SK-N-SH (cell line): ENCODE measurements around the gene UTP4. TPM values are rescaled to one million over a fixed set of nuclear protein-coding genes. Genes with fewer than 3 reads are reported as not detected.

Source experiments
- CTCF ChIA-PET: fragments of 300-600, 350-600 bp; formaldehyde crosslinking; extraction: SDS; loops from one replicate; lab custom pipeline; 2021; lab: Yijun Ruan, JAX
- POLR2A ChIA-PET: fragments of 350-600 bp; sonication (Branson Sonifier 250); formaldehyde crosslinking; extraction: SDS; loops from one replicate; lab custom pipeline; 2020; ENCODE audit warnings: antibody characterized with exemption, inconsistent platforms; lab: Yijun Ruan, JAX
- DNase-seq: peaks from one replicate; pipeline ENCODE4 v3.0.0; 2012
- H2AFZ ChIP-seq: fragments of 200-600 bp; sonication (generic); 2 replicates; pipeline ENCODE4 v1.8.1; 2016; ENCODE audit warnings: antibody characterized with exemption, mild to moderate bottlenecking, low read depth
- H3F3A ChIP-seq: fragments of 200-600 bp; sonication (generic); replicated peaks from 2 replicates; pipeline ENCODE3; 2016; ENCODE audit warnings: antibody characterized with exemption, mild to moderate bottlenecking; ENCODE audit not compliant: insufficient read depth
- H3K27ac ChIP-seq, 2 experiments: fragments of 200-500 bp in 1 of 2; fragments of 200-600 bp in 1 of 2; sonication (Bioruptor generic) in 1 of 2; sonication (generic), shearing (Covaris generic) in 1 of 2; 2 replicates each; pipeline versions ENCODE4 v1.5.1 to v1.6.1; 2014 to 2016; ENCODE audit warnings: low read depth in 2 of 2, inconsistent platforms in 1 of 2, low read length in 1 of 2, mild to moderate bottlenecking in 1 of 2, mixed read lengths in 1 of 2
- H3K27me3 ChIP-seq: fragments of 200-600 bp; sonication (generic), shearing (Covaris generic); 2 replicates; pipeline ENCODE4 v1.6.1; 2016; ENCODE audit warnings: mixed run types; ENCODE audit not compliant: insufficient read depth
- H3K36me3 ChIP-seq, 2 experiments: fragments of 200-500 bp in 1 of 2; fragments of 200-600 bp in 1 of 2; sonication (Bioruptor generic) in 1 of 2; sonication (generic) in 1 of 2; replicated peaks in 1 of 2; 2 replicates each; pipeline versions ENCODE3 to v1.5.1; 2014 to 2016; ENCODE audit warnings: low read length in 1 of 2, mild to moderate bottlenecking in 1 of 2; ENCODE audit not compliant: insufficient read depth in 2 of 2, control insufficient read depth in 1 of 2
- H3K4me1 ChIP-seq, 2 experiments: fragments of 200-500 bp in 1 of 2; fragments of 200-600 bp in 1 of 2; sonication (Bioruptor generic) in 1 of 2; sonication (generic), shearing (Covaris generic) in 1 of 2; 2 replicates each; pipeline versions ENCODE4 v1.5.1 to v1.6.1; 2014 to 2016; ENCODE audit warnings: low read depth in 1 of 2, low read length in 1 of 2, mixed run types in 1 of 2; ENCODE audit not compliant: insufficient read depth in 2 of 2, control insufficient read depth in 1 of 2
- H3K4me2 ChIP-seq: fragments of 200-600 bp; sonication (generic), shearing (Covaris generic); 2 replicates; pipeline ENCODE4 v1.6.1; 2017; ENCODE audit warnings: mixed run types
- H3K4me3 ChIP-seq, 2 experiments: fragments of 200-500 bp in 1 of 2; fragments of 200-600 bp in 1 of 2; sonication (Bioruptor generic) in 1 of 2; sonication (generic), shearing (Covaris generic) in 1 of 2; 2 replicates each; pipeline versions ENCODE4 v1.5.1 to v1.8.1; 2014 to 2016; ENCODE audit warnings: low read depth in 2 of 2, inconsistent platforms in 1 of 2, low read length in 1 of 2, mild to moderate bottlenecking in 1 of 2, mixed read lengths in 1 of 2, moderate library complexity in 1 of 2
- H3K79me2 ChIP-seq: fragments of 200-600 bp; sonication (generic); 2 replicates; pipeline ENCODE4 v1.8.1; 2017; ENCODE audit warnings: mild to moderate bottlenecking; ENCODE audit not compliant: insufficient read depth
- H3K9ac ChIP-seq: fragments of 200-600 bp; sonication (generic); 2 replicates; pipeline ENCODE4 v1.6.1; 2017; ENCODE audit warnings: mixed run types
- H3K9me2 ChIP-seq: fragments of 200-600 bp; sonication (generic); 2 replicates; pipeline ENCODE4 v1.6.1; 2017; ENCODE audit warnings: mixed run types
- H3K9me3 ChIP-seq: fragments of 200-600 bp; sonication (generic); 2 replicates; pipeline ENCODE4 v1.6.1; 2017; ENCODE audit warnings: mixed run types, mild to moderate bottlenecking, moderate library complexity
- H4K20me1 ChIP-seq: fragments of 200-600 bp; sonication (generic); 2 replicates; pipeline ENCODE4 v1.6.1; 2017; ENCODE audit warnings: mild to moderate bottlenecking, mixed run types; ENCODE audit not compliant: insufficient read depth
- ELF1 ChIP-seq: IDR thresholded peaks from 2 replicates; pipeline ENCODE4 v1.4.0; 2012
- FOSL2 ChIP-seq: IDR thresholded peaks from 2 replicates; pipeline ENCODE4 v1.4.0; 2012; ENCODE audit warnings: low read depth, mild to moderate bottlenecking, moderate library complexity, borderline replicate concordance
- FOXJ3 ChIP-seq: sonication (generic); formaldehyde crosslinking; IDR thresholded peaks from 2 replicates; pipeline ENCODE4 v1.5.1; 2020; ENCODE audit warnings: mild to moderate bottlenecking, missing genetic modification reagents
- FOXM1 ChIP-seq: IDR thresholded peaks from 2 replicates; pipeline ENCODE4 v1.4.0; 2012; ENCODE audit warnings: low read depth, mild to moderate bottlenecking
- IRF3 ChIP-seq: fragments of 150-350 bp; IDR thresholded peaks from 2 replicates; pipeline ENCODE4 v1.6.1; 2016; ENCODE audit warnings: mild to moderate bottlenecking, low read depth, low read length
- MXI1 ChIP-seq: IDR thresholded peaks from 2 replicates; pipeline ENCODE4 v1.6.1; 2012; ENCODE audit warnings: mild to moderate bottlenecking, low read depth, low read length, improper control_type of control experiment
- NRF1 ChIP-seq: IDR thresholded peaks from 2 replicates; pipeline ENCODE4 v1.6.1; 2012; ENCODE audit warnings: low read depth, mild to moderate bottlenecking, low read length
- PBX3 ChIP-seq: IDR thresholded peaks from 2 replicates; pipeline ENCODE4; 2012
- POLR2AphosphoS5 ChIP-seq: IDR thresholded peaks from 2 replicates; pipeline ENCODE4 v1.6.1; 2012; ENCODE audit warnings: low read depth, low read length
- RCOR1 ChIP-seq: fragments of 150-350 bp; IDR thresholded peaks from 2 replicates; pipeline ENCODE4 v1.6.1; 2017; ENCODE audit warnings: antibody characterized with exemption, low read length
- RXRA ChIP-seq: IDR thresholded peaks from 2 replicates; pipeline ENCODE4 v1.4.0; 2012; ENCODE audit warnings: low read depth, mild to moderate bottlenecking, borderline replicate concordance
- SIN3A ChIP-seq: IDR thresholded peaks from 2 replicates; pipeline ENCODE4 v1.6.1; 2012; ENCODE audit warnings: low read depth, mild to moderate bottlenecking, low read length, moderate library complexity, borderline replicate concordance
- SMC3 ChIP-seq: IDR thresholded peaks from 2 replicates; pipeline ENCODE4 v1.6.1; 2012; ENCODE audit warnings: low read depth, low read length, improper control_type of control experiment
- TAF1 ChIP-seq: IDR thresholded peaks from 2 replicates; pipeline ENCODE4 v1.6.1; 2012; ENCODE audit warnings: low read depth, mild to moderate bottlenecking, low read length, moderate library complexity, borderline replicate concordance
- TCF12 ChIP-seq: IDR thresholded peaks from 2 replicates; pipeline ENCODE4 v1.4.0; 2012
- USF1 ChIP-seq: IDR thresholded peaks from 2 replicates; pipeline ENCODE4 v1.4.0; 2012; ENCODE audit warnings: low read depth, borderline replicate concordance
- USF2 ChIP-seq: fragments of 150-350 bp; IDR thresholded peaks from 2 replicates; pipeline ENCODE4 v1.6.1; 2017; ENCODE audit warnings: antibody characterized with exemption, low read length, low read depth, borderline replicate concordance
- YY1 ChIP-seq: IDR thresholded peaks from 2 replicates; pipeline ENCODE4 v1.4.0; 2012; ENCODE audit warnings: low read depth, mild to moderate bottlenecking
- WGBS: methylation state at CpG from one replicate; pipeline ENCODE4 v1.1.6; 2017; ENCODE audit warnings: low lambda C conversion rate; 5-methylcytosine and 5-hydroxymethylcytosine counted together
- polyA plus RNA-seq, 3 experiments: library from polyadenylated mRNA; depleted of rRNA; stranded (reverse); fragments of >200 nt; gene quantifications; 2 replicates each; pipeline ENCODE4 v1.2.3, GENCODE V29; 2012

Gene UTP4
- polyA plus RNA-seq, 1 of the 3 experiments (the other 2 are of a cell fraction), result 66.5 TPM

- no peak for TF ChIP-seq USF1
Observed at GRCh38 chr16:69110406-69110805, 22.0 kb upstream of the UTP4 start (continued).

GRCh38 chr16:69111216-69111875 is 21.1 kb upstream of the UTP4 start:
- H3K9ac ChIP-seq, result no peak overlapping the region
- peaks cover 5 to 7% of the 10 kb centered on the region in 2 experiments; a peak in 1 of 4 replicates for H3K4me1 ChIP-seq
- H3F3A ChIP-seq, result peaks cover 3% of the 10 kb centered on the region
- no peak for TF ChIP-seq FOXJ3 (CRISPR knock-in tag)
- no peak for TF ChIP-seq TCF12
- TF ChIP-seq IRF3, result no peak
- no peak for TF ChIP-seq NRF1
- TF ChIP-seq ELF1, result no peak
- TF ChIP-seq USF1, result no peak
- TF ChIP-seq RCOR1, result no peak
- no peak for TF ChIP-seq RXRA
- no peak for TF ChIP-seq FOXM1
- no peak for TF ChIP-seq PBX3
- TF ChIP-seq FOSL2, result no peak
- TF ChIP-seq SIN3A, result no peak
- no peak for TF ChIP-seq USF2
- no peak for TF ChIP-seq MXI1
- no peak for TF ChIP-seq SMC3
- no peak for TF ChIP-seq POLR2AphosphoS5
- TF ChIP-seq YY1, result no peak
- no peak for TF ChIP-seq TAF1
- no peaks in the 10 kb centered on the region for H3K27me3 ChIP-seq
- WGBS, result 94% methylated on average over 5 of the region's 6 CpGs
- no peak overlapping the region for H2AFZ ChIP-seq
- ChIA-PET CTCF (interaction anchor here (0.8 to 7.3 kb wide), 8 partner anchors 10 to 521 kb away, joined by 3 to 62 read pairs (median 7); no protein-coding TSS in a partner anchor), POLR2A (interaction anchor here (0.6 kb wide), 1 partner anchor 268 kb away, joined by 3 read pairs; the partner anchor contains the start of gene TANGO6)
- no peaks in the 10 kb centered on the region for H3K79me2 ChIP-seq
- no peak overlapping the region for H3K4me2 ChIP-seq
- peaks cover 4 to 46% of the 10 kb centered on the region in 2 experiments for H3K36me3 ChIP-seq
- H3K9me3 ChIP-seq, result no peaks in the 10 kb centered on the region
- 0 out of 2 replicates have a peak, but pooled peaks cover 8% of the 10 kb centered on the region for H4K20me1 ChIP-seq
- H3K27ac ChIP-seq, result no peak overlapping the region
- no peak overlapping the region for H3K4me3 ChIP-seq
- H3K9me2 ChIP-seq, result no peaks in the 10 kb centered on the region
- DNase-seq, result no peak
